ENCODE data around the gene ASF1A.

ASF1A gene

DNA sequence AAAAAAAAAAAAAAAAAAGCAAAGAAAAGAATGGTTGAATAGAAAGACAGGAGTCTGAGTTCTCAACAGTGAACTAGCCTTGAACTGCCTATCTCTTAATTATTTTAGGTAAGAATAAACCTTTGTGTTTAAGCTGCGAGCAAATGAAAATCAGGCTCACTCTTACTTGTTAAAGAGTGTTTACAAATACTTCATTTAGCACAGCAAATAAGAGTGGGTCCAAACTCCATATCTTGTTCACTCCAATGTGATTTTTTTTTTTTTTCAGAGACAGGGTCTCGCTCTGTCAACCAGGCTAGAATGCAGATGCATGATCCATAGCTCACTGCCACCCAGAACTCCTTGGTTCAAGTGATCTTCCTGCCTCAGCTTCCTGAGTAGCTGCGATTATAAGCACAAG is 29.1 kb downstream of the ASF1A start:
- no peak overlapping the region for H3K4me3 ChIP-seq (ENCODE audit: low read depth, low read length)
- TF ChIP-seq, protein P1, sequence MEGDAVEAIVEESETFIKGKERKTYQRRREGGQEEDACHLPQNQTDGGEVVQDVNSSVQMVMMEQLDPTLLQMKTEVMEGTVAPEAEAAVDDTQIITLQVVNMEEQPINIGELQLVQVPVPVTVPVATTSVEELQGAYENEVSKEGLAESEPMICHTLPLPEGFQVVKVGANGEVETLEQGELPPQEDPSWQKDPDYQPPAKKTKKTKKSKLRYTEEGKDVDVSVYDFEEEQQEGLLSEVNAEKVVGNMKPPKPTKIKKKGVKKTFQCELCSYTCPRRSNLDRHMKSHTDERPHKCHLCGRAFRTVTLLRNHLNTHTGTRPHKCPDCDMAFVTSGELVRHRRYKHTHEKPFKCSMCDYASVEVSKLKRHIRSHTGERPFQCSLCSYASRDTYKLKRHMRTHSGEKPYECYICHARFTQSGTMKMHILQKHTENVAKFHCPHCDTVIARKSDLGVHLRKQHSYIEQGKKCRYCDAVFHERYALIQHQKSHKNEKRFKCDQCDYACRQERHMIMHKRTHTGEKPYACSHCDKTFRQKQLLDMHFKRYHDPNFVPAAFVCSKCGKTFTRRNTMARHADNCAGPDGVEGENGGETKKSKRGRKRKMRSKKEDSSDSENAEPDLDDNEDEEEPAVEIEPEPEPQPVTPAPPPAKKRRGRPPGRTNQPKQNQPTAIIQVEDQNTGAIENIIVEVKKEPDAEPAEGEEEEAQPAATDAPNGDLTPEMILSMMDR (IDR thresholded peaks at IDR 0.05; ENCODE audit: borderline replicate concordance, insufficient read depth, low read depth, low read length), result no peak

DNA sequence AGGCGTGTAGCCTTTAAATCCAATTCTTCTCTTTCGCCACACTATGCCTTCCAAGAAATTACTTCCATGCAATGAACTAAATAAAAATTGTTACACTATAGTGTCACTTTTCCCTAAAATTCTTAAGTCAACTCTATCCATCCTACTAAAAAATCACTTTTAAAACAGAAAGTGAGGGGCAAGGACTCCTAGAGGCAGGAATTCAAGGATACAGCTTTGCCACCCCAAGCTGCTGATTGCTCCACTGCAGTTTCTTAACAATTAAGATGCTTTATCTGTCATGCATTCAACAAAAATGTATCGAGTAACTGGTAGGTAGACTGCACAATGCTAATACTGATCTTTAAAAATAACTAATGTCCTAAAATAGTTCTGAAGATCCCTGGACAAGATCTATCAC is 36.7 kb downstream of the ASF1A start:
- no peak overlapping the region for H3K4me3 ChIP-seq (ENCODE audit: low read depth, low read length)
- TF ChIP-seq, protein P1 (IDR thresholded peaks at IDR 0.05; ENCODE audit: borderline replicate concordance, insufficient read depth, low read depth, low read length), result no peak

DNA sequence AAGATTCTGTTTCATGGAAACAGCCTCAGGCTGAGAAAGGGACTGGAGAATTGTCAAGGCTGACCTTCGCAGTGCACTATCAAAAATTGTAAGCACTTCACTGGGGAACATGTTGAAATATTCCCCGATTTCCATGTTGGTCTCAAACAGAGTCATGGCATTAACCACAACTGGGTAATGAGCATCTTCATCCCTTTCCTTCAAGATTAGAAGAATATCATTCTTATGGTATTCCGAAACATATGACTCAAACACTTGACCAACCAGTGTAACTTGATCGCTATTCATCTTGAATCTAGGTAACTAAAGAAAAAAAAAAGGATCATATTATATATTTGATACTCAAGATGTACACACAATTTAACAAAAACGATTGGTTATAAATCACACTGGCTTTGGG is 37.5 kb downstream of the ASF1A start:
- TF ChIP-seq, protein P1 (IDR thresholded peaks at IDR 0.05; ENCODE audit: borderline replicate concordance, insufficient read depth, low read depth, low read length), result no peak
- no peak overlapping the region for H3K4me3 ChIP-seq (ENCODE audit: low read depth, low read length)

DNA sequence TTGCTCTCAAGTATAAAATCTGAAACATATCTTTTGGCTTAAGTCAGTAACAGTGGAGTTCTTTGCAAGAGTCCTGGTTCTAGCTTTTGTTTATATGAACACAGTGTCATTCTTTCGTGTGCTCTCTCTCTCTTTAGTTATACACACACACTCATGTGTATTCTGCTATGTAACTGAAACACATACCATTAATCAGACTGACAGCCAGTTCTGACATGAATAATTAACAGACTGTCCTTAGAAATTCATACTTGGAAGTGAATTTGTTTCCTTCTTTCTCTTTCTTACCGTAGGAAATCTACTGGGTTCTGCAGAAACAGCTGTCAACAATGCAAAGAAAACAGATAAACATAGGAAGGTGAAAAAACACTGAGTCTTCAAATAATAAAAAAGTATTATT is 38.5 kb downstream of the ASF1A start:
- no peak overlapping the region for H3K4me3 ChIP-seq (ENCODE audit: low read depth, low read length)
- TF ChIP-seq, protein P1 (IDR thresholded peaks at IDR 0.05; ENCODE audit: borderline replicate concordance, insufficient read depth, low read depth, low read length), result no peak

DNA sequence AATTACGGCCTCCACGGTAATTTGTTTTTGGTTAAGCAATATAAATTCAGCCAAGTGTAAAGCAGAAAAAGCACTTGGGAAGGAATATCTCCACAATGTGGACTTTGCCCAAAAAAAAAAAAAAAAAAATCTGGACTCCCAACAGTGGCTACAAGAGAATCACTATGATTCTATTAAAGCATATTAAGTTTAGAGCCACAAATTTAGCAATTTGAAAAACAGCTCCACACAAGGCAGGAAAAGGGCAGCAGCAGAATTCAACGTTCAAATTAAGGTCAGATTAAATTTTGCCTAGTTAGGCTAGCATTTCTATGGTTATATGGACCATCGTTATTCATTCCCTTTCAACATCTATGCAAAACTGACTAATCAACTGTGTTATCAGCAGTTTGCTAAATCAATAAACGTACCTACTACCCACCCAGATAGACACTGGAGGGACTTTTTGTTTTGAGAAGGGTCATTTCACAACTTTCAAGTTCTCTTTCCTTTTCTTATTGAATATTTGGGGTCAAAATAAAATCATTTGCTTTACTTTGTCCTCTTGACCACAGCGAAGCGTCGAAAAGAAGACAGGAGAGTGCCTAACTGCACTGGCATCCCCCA is 40.0 kb downstream of the ASF1A start:
- TF ChIP-seq, protein P1 (IDR thresholded peaks at IDR 0.05; ENCODE audit: borderline replicate concordance, insufficient read depth, low read depth, low read length), result no peak

DNA sequence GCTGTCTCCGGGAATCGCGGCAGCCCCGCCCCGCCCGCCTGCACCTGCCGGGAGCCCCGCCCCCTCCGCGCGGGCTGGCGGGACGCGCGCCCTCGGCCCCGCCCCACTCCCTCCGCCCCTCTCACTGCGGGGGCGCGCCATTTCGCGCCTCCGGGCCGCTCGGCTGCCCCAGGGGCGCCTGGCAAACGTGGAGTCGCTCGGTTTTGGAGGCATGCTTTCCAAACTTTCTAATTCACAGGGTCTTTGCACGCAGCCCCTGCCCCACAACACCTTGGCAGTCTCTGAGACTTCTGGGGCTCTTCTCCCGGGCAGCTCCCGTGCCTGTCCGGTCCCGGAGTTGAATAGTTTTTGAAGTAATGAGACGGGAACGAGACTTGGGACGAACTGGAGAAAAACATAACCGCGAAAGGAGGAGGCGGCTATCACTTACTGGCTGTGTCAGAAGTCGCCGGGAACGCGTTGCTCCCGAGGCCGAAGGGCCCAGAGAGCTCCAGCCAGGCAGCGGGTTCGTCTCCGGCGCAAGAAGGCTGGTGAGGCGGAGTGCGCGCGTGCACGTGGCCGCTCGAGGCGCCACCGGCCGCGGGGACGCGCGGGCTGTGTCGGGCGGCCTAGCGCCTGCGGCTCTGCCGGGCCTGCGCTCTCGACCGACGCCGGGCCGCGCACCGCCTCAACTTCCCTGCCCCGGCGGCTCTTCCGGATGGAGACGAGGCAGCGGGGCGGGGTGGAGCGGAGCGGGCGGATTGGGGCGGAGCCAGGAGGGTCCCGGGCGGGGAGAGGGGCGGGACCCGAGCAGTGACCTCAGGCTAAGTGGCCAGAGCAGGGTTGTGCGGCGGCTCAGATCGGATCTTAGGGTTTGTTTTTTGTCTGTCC is 40.7 kb downstream of the ASF1A start, which contains the start of gene MCM9:
TSS of gene MCM9 (minus strand) at position 699 of the 870 bp plus-strand sequence. CDS start 3,436 bp downstream, outside the sequence.
- TF ChIP-seq, protein P1 (IDR thresholded peaks at IDR 0.05; ENCODE audit: borderline replicate concordance, insufficient read depth, low read depth, low read length), result no peak
- H3K4me3 ChIP-seq (ENCODE audit: low read depth, low read length), result peak within 1 kb of the TSS; percentile 64

More for the DNA sequence above, 40.0 kb downstream of the ASF1A start:
- H3K4me3 ChIP-seq (ENCODE audit: low read depth, low read length), result peak overlapping the region; percentile 64

DNA sequence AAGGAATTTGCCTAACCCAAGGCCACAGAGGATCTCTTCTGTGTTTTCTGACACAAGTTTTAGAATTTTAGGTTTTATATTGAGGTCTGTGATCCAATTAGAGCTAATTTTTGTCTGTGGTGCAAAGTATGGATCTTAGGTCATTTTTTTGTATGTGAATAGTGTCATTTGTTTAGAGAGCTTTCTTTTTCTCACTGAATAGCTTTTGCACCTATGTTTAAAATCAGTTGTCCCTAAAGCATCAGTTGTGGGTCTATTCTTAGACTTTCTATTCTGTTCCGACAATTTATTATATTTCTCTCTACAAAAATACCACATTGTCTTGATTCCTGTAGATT is 41.3 kb downstream of the ASF1A start:
- H3K4me3 ChIP-seq (ENCODE audit: low read depth, low read length), result peak overlapping the region; percentile 26
- TF ChIP-seq, protein P1 (IDR thresholded peaks at IDR 0.05; ENCODE audit: borderline replicate concordance, insufficient read depth, low read depth, low read length), result no peak

Data from GM12875 (cell line).